Measurements from ENCODE around the gene GLS. TPM values are rescaled to one million over a fixed set of nuclear protein-coding genes. Genes with fewer than 3 reads are reported as not detected.

Gene GLS
- polyA plus RNA-seq, 1 experiment, result 206 TPM

GRCh38 chr2:190896477-190896876, 15.9 kb downstream of the GLS start:
- no peak overlapping the region for H3K27ac ChIP-seq (ENCODE audit: low read depth, low read length)
- H3K4me3 ChIP-seq (ENCODE audit: low read depth, low read length), result no peak overlapping the region
- H3K27me3 ChIP-seq (ENCODE audit: control insufficient read depth, insufficient read depth, low read length), result no peaks in the 10 kb centered on the region
- TF ChIP-seq CTCF (IDR thresholded peaks at IDR 0.05; ENCODE audit: low read depth, low read length), result no peak
- no peaks in the 10 kb centered on the region for H3K9me3 ChIP-seq (ENCODE audit: control insufficient read depth, insufficient read depth, low read length)
- no peak for DNase-seq (ENCODE audit: low read depth, low spot score)
- POLR2A ChIA-PET, result no interaction called here
- CTCF ChIA-PET, result no interaction called here

GRCh38 chr2:190903693-190904450, 23.3 kb downstream of the GLS start:
- POLR2A ChIA-PET, result interaction anchor here (0.6 to 1.3 kb wide), 2 partner anchors 11 to 44 kb away, joined by 3 read pairs; no protein-coding TSS in a partner anchor
- CTCF ChIA-PET, result no interaction called here
- no peaks in the 10 kb centered on the region for H3K9me3 ChIP-seq (ENCODE audit: control insufficient read depth, insufficient read depth, low read length)
- no peak overlapping the region for H3K4me3 ChIP-seq (ENCODE audit: low read depth, low read length)
- H3K27me3 ChIP-seq (ENCODE audit: control insufficient read depth, insufficient read depth, low read length), result no peaks in the 10 kb centered on the region
- H3K27ac ChIP-seq (ENCODE audit: low read depth, low read length), result no peak overlapping the region
- TF ChIP-seq CTCF (IDR thresholded peaks at IDR 0.05; ENCODE audit: low read depth, low read length), result no peak
- no peak for DNase-seq (ENCODE audit: low read depth, low spot score)

GRCh38 chr2:190904640-190905261, 24.1 kb downstream of the GLS start:
- TF ChIP-seq CTCF (IDR thresholded peaks at IDR 0.05; ENCODE audit: low read depth, low read length), result no peak
- H3K9me3 ChIP-seq (ENCODE audit: control insufficient read depth, insufficient read depth, low read length), result no peaks in the 10 kb centered on the region
- no peak overlapping the region for H3K4me3 ChIP-seq (ENCODE audit: low read depth, low read length)
- no peaks in the 10 kb centered on the region for H3K27me3 ChIP-seq (ENCODE audit: control insufficient read depth, insufficient read depth, low read length)
- ChIA-PET POLR2A (no interaction called here), CTCF (no interaction called here)
- DNase-seq (ENCODE audit: low read depth, low spot score), result no peak
- H3K27ac ChIP-seq (ENCODE audit: low read depth, low read length), result no peak overlapping the region

GRCh38 chr2:190908532-190908931, 27.9 kb downstream of the GLS start:
- CTCF ChIA-PET, result interaction anchor here (1.1 kb wide), 1 partner anchor 58 kb away, joined by 3 read pairs; no protein-coding TSS in a partner anchor
- no peak overlapping the region for H3K4me3 ChIP-seq (ENCODE audit: low read depth, low read length)
- POLR2A ChIA-PET, result no interaction called here
- TF ChIP-seq CTCF (IDR thresholded peaks at IDR 0.05; ENCODE audit: low read depth, low read length), result no peak
- H3K27me3 ChIP-seq (ENCODE audit: control insufficient read depth, insufficient read depth, low read length), result no peaks in the 10 kb centered on the region
- no peaks in the 10 kb centered on the region for H3K9me3 ChIP-seq (ENCODE audit: control insufficient read depth, insufficient read depth, low read length)
- no peak overlapping the region for H3K27ac ChIP-seq (ENCODE audit: low read depth, low read length)
- no peak for DNase-seq (ENCODE audit: low read depth, low spot score)

- no peak for TF ChIP-seq CTCF (IDR thresholded peaks at IDR 0.05; ENCODE audit: low read depth, low read length)
- H3K27ac ChIP-seq (ENCODE audit: low read depth, low read length), result no peak overlapping the region
- ChIA-PET CTCF (no interaction called here), POLR2A (no interaction called here)
- no peak overlapping the region for H3K4me3 ChIP-seq (ENCODE audit: low read depth, low read length)
- no peak for DNase-seq (ENCODE audit: low read depth, low spot score)
- no peaks in the 10 kb centered on the region for H3K27me3 ChIP-seq (ENCODE audit: control insufficient read depth, insufficient read depth, low read length)
- H3K9me3 ChIP-seq (ENCODE audit: control insufficient read depth, insufficient read depth, low read length), result no peaks in the 10 kb centered on the region
These were observed 29.1 kb downstream of the GLS start for GRCh38 chr2:190909680-190910079.
